Measurements from ENCODE around the gene CACNA2D3.

Gene CACNA2D3

GRCh38 chr3:54324103-54324502 lies 201.8 kb downstream of the CACNA2D3 start:
- no peak for DNase-seq (ENCODE audit: extremely low spot score)
- ChIA-PET POLR2A (no interaction called here), CTCF (no interaction called here)
- TF ChIP-seq HDGF (IDR thresholded peaks at IDR 0.05; ENCODE audit: borderline replicate concordance), result no peak
- TF ChIP-seq SP1 (IDR thresholded peaks at IDR 0.05), result no peak
- TF ChIP-seq NFRKB (IDR thresholded peaks at IDR 0.05), result no peak
- TF ChIP-seq ELF4 (IDR thresholded peaks at IDR 0.05), result no peak
- TF ChIP-seq TARDBP (IDR thresholded peaks at IDR 0.05), result no peak
- TF ChIP-seq LEF1 (IDR thresholded peaks at IDR 0.05; ENCODE audit: borderline replicate concordance), result no peak
- no peak for TF ChIP-seq PKNOX1 (IDR thresholded peaks at IDR 0.05)
- TF ChIP-seq ZNF384 (IDR thresholded peaks at IDR 0.05), result no peak
- no peak for TF ChIP-seq FOXM1 (IDR thresholded peaks at IDR 0.05; ENCODE audit: borderline replicate concordance)
- TF ChIP-seq FOXA1 (IDR thresholded peaks at IDR 0.05), result no peak
- TF ChIP-seq L3MBTL2 (conservative IDR thresholded peaks at IDR 0.05), result no peak
- TF ChIP-seq SUZ12 (IDR thresholded peaks at IDR 0.05), result no peak
- TF ChIP-seq ARNT (IDR thresholded peaks at IDR 0.05), result no peak
- no peak for TF ChIP-seq FOXK2 (IDR thresholded peaks at IDR 0.05)
- TF ChIP-seq BHLHE40 (IDR thresholded peaks at IDR 0.05; ENCODE audit: borderline replicate concordance), result no peak
- no peak for TF ChIP-seq CTBP1 (IDR thresholded peaks at IDR 0.05; ENCODE audit: borderline replicate concordance)

- CTCF ChIA-PET, result no interaction called here
- DNase-seq (ENCODE audit: extremely low spot score), result no peak
- TF ChIP-seq HDGF (IDR thresholded peaks at IDR 0.05; ENCODE audit: borderline replicate concordance) (no peak), ZNF384 (IDR thresholded peaks at IDR 0.05) (no peak), FOXK2 (IDR thresholded peaks at IDR 0.05) (no peak), BHLHE40 (IDR thresholded peaks at IDR 0.05; ENCODE audit: borderline replicate concordance) (no peak), CTBP1 (IDR thresholded peaks at IDR 0.05; ENCODE audit: borderline replicate concordance) (no peak), FOXA1 (IDR thresholded peaks at IDR 0.05) (no peak)
- POLR2A ChIA-PET, result no interaction called here
These were observed 204.6 kb downstream of the CACNA2D3 start for GRCh38 chr3:54326951-54327350.

- no peak for DNase-seq (ENCODE audit: extremely low spot score)
- no peak for TF ChIP-seq LEF1 (IDR thresholded peaks at IDR 0.05; ENCODE audit: borderline replicate concordance)
- TF ChIP-seq SUZ12 (IDR thresholded peaks at IDR 0.05), result no peak
- ChIA-PET CTCF (no interaction called here), POLR2A (no interaction called here)
These were observed 209.0 kb downstream of the CACNA2D3 start for GRCh38 chr3:54331341-54331740.

GRCh38 chr3:54337846-54338245 lies 215.5 kb downstream of the CACNA2D3 start:
- DNase-seq (ENCODE audit: extremely low spot score), result no peak
- TF ChIP-seq BHLHE40 (IDR thresholded peaks at IDR 0.05; ENCODE audit: borderline replicate concordance) (no peak), CTBP1 (IDR thresholded peaks at IDR 0.05; ENCODE audit: borderline replicate concordance) (no peak), ZNF384 (IDR thresholded peaks at IDR 0.05) (no peak), L3MBTL2 (conservative IDR thresholded peaks at IDR 0.05) (no peak), FOXA1 (IDR thresholded peaks at IDR 0.05) (no peak), TARDBP (IDR thresholded peaks at IDR 0.05) (no peak), HDGF (IDR thresholded peaks at IDR 0.05; ENCODE audit: borderline replicate concordance) (no peak), NFRKB (IDR thresholded peaks at IDR 0.05) (no peak), ELF4 (IDR thresholded peaks at IDR 0.05) (no peak), PKNOX1 (IDR thresholded peaks at IDR 0.05) (no peak), SP1 (IDR thresholded peaks at IDR 0.05) (no peak), FOXK2 (IDR thresholded peaks at IDR 0.05) (no peak)
- CTCF ChIA-PET, result no interaction called here
- POLR2A ChIA-PET, result no interaction called here

- ChIA-PET CTCF (no interaction called here), POLR2A (no interaction called here)
- DNase-seq (ENCODE audit: extremely low spot score), result no peak
- TF ChIP-seq NFRKB (IDR thresholded peaks at IDR 0.05), result no peak
- no peak for TF ChIP-seq TARDBP (IDR thresholded peaks at IDR 0.05)
- TF ChIP-seq PKNOX1 (IDR thresholded peaks at IDR 0.05), result no peak
- no peak for TF ChIP-seq FOXA1 (IDR thresholded peaks at IDR 0.05)
- no peak for TF ChIP-seq HDGF (IDR thresholded peaks at IDR 0.05; ENCODE audit: borderline replicate concordance)
- no peak for TF ChIP-seq ELF4 (IDR thresholded peaks at IDR 0.05)
- TF ChIP-seq SUZ12 (IDR thresholded peaks at IDR 0.05), result no peak
- TF ChIP-seq SP1 (IDR thresholded peaks at IDR 0.05), result no peak
- no peak for TF ChIP-seq CTBP1 (IDR thresholded peaks at IDR 0.05; ENCODE audit: borderline replicate concordance)
- no peak for TF ChIP-seq ARNT (IDR thresholded peaks at IDR 0.05)
- TF ChIP-seq FOXK2 (IDR thresholded peaks at IDR 0.05), result no peak
- no peak for TF ChIP-seq L3MBTL2 (conservative IDR thresholded peaks at IDR 0.05)
- no peak for TF ChIP-seq ZNF384 (IDR thresholded peaks at IDR 0.05)
- TF ChIP-seq BHLHE40 (IDR thresholded peaks at IDR 0.05; ENCODE audit: borderline replicate concordance), result no peak
These were observed 217.3 kb downstream of the CACNA2D3 start for GRCh38 chr3:54339608-54340007.

GRCh38 chr3:54341811-54342210 lies 219.5 kb downstream of the CACNA2D3 start:
- no peak for DNase-seq (ENCODE audit: extremely low spot score)
- CTCF ChIA-PET, result no interaction called here
- POLR2A ChIA-PET, result no interaction called here
- TF ChIP-seq FOXA1 (IDR thresholded peaks at IDR 0.05), result no peak
- no peak for TF ChIP-seq NFRKB (IDR thresholded peaks at IDR 0.05)
- no peak for TF ChIP-seq HDGF (IDR thresholded peaks at IDR 0.05; ENCODE audit: borderline replicate concordance)
- no peak for TF ChIP-seq PKNOX1 (IDR thresholded peaks at IDR 0.05)
- TF ChIP-seq L3MBTL2 (conservative IDR thresholded peaks at IDR 0.05), result no peak
- TF ChIP-seq ELF4 (IDR thresholded peaks at IDR 0.05), result no peak
- TF ChIP-seq ARNT (IDR thresholded peaks at IDR 0.05), result no peak
- no peak for TF ChIP-seq ZNF384 (IDR thresholded peaks at IDR 0.05)
- no peak for TF ChIP-seq CTBP1 (IDR thresholded peaks at IDR 0.05; ENCODE audit: borderline replicate concordance)
- no peak for TF ChIP-seq BHLHE40 (IDR thresholded peaks at IDR 0.05; ENCODE audit: borderline replicate concordance)
- no peak for TF ChIP-seq SUZ12 (IDR thresholded peaks at IDR 0.05)
- no peak for TF ChIP-seq LEF1 (IDR thresholded peaks at IDR 0.05; ENCODE audit: borderline replicate concordance)

All from HEK293T (cell line).